Sigmoid colon (tissue), 7 donors: ENCODE data around the gene KCNJ16. TPM values are rescaled to one million over a fixed set of nuclear protein-coding genes. Genes with fewer than 3 reads are reported as not detected.

Experiments
- DNase-seq: peaks from one replicate; pipeline ENCODE4 v3.0.0-alpha.2; 2019
- H3K27ac ChIP-seq, 4 donors: fragments of 200-600 bp; sonication (generic); one replicate each; pipeline ENCODE4 v1.5.1; 2016 to 2019; ENCODE audit warnings: mild to moderate bottlenecking in 1 of 4
- H3K27me3 ChIP-seq, 3 donors: fragments of 200-600 bp; sonication (generic); one replicate each; pipeline ENCODE4 v1.5.1; 2019; ENCODE audit warnings: mild to moderate bottlenecking in 1 of 3
- H3K36me3 ChIP-seq, 4 donors: fragments of 200-600 bp; sonication (generic); one replicate each; pipeline ENCODE4 v1.5.1; 2016 to 2019
- H3K4me1 ChIP-seq, 4 donors: fragments of 200-600 bp; sonication (generic); one replicate each; pipeline ENCODE4 v1.5.1; 2017 to 2019
- H3K4me3 ChIP-seq, 4 donors: fragments of 200-600 bp; sonication (generic); one replicate each; pipeline ENCODE4 v1.5.1; 2017 to 2019; ENCODE audit warnings: mild to moderate bottlenecking in 2 of 4, moderate library complexity in 1 of 4
- H3K9me3 ChIP-seq, 4 donors: fragments of 200-600 bp in 3 of 4; sonication (generic) in 3 of 4; one replicate each; pipeline versions ENCODE4 v1.5.1 to v1.6.1; 2013 to 2019
- EP300 ChIP-seq, 4 donors: sonication (generic); formaldehyde crosslinking; IDR thresholded peaks; one replicate each; pipeline ENCODE4 v1.6.1; 2017; ENCODE audit warnings: antibody characterized with exemption in 4 of 4
- POLR2A ChIP-seq, 2 donors: fragments of 450-650 bp; IDR thresholded peaks; one replicate each; pipeline ENCODE4 v1.6.1; 2016; ENCODE audit warnings: antibody characterized with exemption in 2 of 2, mild to moderate bottlenecking in 2 of 2, moderate library complexity in 2 of 2
- POLR2AphosphoS5 ChIP-seq, 4 donors: sonication (generic); formaldehyde crosslinking; IDR thresholded peaks; one replicate each; pipeline ENCODE4 v1.6.1; 2017; ENCODE audit warnings: antibody characterized with exemption in 4 of 4
- WGBS, 2 donors: extraction: QIAGEN DNeasy Blood & Tissue Kit; methylation state at CpG; one replicate each; pipeline ENCODE4 v1.1.7; 2013; 5-methylcytosine and 5-hydroxymethylcytosine counted together
- intact Hi-C: fragments of 100-400 bp; cut with DNase I; formaldehyde crosslinking; loops from one replicate; pipeline ENCODE4 v1.15.1; 2023
- polyA plus RNA-seq, 3 donors: library from polyadenylated mRNA; stranded (reverse); fragments of 200-250 nt; gene quantifications; one replicate each; pipeline ENCODE4 v1.2.3, GENCODE V29; 2013
- total RNA-seq, 4 donors: library from RNA; depleted of rRNA; stranded (reverse); fragments of >200 nt; gene quantifications; one replicate each; pipeline ENCODE4 v1.1.0, GENCODE V29; 2016
- TF ChIP-seq, protein P1 (sequence below), 4 experiments: fragments of 450-650 bp in 3 of 4; fragments of 200-600 bp in 1 of 4; IDR thresholded peaks; one replicate each; pipeline ENCODE4 v1.5.1; 2016 to 2019; ENCODE audit warnings: antibody characterized with exemption in 4 of 4, mild to moderate bottlenecking in 3 of 4, moderate library complexity in 2 of 4
- donor health status: healthy with polysubstance abuse.
- donor health status: Bipolar disorder and iron deficiency.
- donor health status: healthy.

KCNJ16 gene
- total and polyA plus RNA-seq, 7 donors = 0.07 to 0.28 TPM; not detected in 5

DNA sequence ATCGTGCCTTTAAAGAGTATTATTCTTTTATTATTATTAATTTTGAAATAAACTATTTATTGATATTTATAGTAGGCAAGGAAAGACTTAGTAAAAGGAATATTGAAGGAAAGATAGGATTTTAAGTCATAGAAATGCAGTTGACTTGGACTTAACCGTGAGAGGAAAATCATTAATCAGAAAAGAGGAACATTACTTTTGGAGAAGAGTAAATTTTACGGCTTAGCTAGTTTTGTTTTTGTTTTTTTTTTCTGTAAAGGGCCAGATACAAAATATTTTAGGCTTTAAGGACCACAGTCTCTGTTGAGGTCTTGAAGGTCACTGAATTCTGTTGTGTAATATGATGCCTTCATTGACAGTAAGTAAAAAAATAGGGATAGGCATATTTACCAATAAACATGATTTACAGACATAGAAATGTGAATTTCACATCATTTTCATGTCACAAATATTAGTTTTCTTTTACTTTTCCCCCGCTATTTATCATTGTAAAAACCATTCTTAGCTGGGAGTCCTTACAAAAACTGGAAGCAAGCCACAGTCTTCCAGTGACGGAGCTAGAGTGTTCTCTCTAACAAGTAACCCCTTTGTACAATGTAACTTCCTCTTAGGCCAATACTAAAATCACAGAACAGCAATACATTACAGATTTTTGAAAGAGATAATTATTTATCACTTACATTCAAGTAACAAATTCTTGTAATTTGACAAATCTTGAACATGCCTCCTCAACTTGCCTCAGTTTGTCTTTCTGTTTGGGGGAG, 2.3 kb upstream of the KCNJ16 start:
- H3K27me3 ChIP-seq = no peaks in the 10 kb centered on the region
- no peak for TF ChIP-seq POLR2AphosphoS5 (IDR thresholded peaks at IDR 0.05)
- TF ChIP-seq EP300 (IDR thresholded peaks at IDR 0.05) = no peak
- TF ChIP-seq, protein P1, sequence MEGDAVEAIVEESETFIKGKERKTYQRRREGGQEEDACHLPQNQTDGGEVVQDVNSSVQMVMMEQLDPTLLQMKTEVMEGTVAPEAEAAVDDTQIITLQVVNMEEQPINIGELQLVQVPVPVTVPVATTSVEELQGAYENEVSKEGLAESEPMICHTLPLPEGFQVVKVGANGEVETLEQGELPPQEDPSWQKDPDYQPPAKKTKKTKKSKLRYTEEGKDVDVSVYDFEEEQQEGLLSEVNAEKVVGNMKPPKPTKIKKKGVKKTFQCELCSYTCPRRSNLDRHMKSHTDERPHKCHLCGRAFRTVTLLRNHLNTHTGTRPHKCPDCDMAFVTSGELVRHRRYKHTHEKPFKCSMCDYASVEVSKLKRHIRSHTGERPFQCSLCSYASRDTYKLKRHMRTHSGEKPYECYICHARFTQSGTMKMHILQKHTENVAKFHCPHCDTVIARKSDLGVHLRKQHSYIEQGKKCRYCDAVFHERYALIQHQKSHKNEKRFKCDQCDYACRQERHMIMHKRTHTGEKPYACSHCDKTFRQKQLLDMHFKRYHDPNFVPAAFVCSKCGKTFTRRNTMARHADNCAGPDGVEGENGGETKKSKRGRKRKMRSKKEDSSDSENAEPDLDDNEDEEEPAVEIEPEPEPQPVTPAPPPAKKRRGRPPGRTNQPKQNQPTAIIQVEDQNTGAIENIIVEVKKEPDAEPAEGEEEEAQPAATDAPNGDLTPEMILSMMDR (IDR thresholded peaks at IDR 0.05) = no peak
- TF ChIP-seq POLR2A (IDR thresholded peaks at IDR 0.05) = no peak
- H3K4me3 ChIP-seq = no peak overlapping the region
- 61 to 81% methylated on average over 5 of the region's 5 CpGs for WGBS, 2 donors
- no peak for DNase-seq
- H3K36me3 ChIP-seq = no peaks in the 10 kb centered on the region
- intact Hi-C loops = no loop called here
- H3K9me3 ChIP-seq = no peaks in the 10 kb centered on the region
- H3K27ac ChIP-seq = no peak overlapping the region
- no peaks in the 10 kb centered on the region for H3K4me1 ChIP-seq

DNA sequence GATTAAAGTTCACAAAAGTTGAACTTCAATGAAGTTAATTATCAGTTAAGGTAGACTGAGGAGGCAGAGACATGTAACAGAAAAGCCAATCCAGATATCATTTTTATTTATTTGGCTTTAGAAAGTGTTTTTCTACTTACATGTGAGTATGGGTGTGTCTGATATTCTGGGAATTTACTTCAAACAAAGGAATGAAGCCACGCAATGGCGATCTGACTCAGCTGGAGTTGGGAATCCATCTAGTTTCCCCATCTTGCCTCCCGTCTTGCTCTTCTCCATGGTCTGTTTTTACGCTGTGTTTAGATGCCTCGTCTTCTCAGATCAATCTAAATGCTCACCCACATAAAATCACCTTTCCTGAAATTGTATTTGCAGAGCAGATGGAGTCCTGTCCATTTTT, 1.7 kb upstream of the KCNJ16 start:
- Histone ChIP-seq H3K9me3 (no peaks in the 10 kb centered on the region), H3K4me1 (no peaks in the 10 kb centered on the region), H3K27ac (no peak overlapping the region), H3K27me3 (no peaks in the 10 kb centered on the region), H3K36me3 (no peaks in the 10 kb centered on the region), H3K4me3 (no peak overlapping the region)
- intact Hi-C loops = no loop called here
- TF ChIP-seq EP300 (IDR thresholded peaks at IDR 0.05) = no peak
- TF ChIP-seq POLR2A (IDR thresholded peaks at IDR 0.05) = no peak
- TF ChIP-seq, protein P1 (IDR thresholded peaks at IDR 0.05) = no peak
- no peak for TF ChIP-seq POLR2AphosphoS5 (IDR thresholded peaks at IDR 0.05)
- 90 to 93% methylated on average over 5 of the region's 5 CpGs for WGBS, 2 donors
- no peak for DNase-seq

DNA sequence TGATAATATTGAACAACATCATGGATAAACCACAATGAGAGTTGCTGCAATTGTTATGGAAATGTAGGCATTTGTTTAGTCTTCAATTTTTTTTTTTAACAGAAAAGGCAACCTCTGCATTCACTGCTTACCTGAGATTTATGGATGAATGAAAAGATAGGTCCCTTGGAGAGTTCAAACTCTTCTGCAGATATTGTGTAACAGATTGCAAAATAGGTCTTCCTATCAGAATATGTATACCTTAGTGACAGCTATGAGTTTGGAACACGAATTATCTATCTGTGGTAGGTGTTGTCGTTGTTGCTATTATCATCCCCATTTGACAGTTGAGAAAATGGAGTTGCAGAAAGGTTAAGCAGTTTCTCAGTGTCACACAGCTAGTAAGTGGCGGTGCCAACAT, 1.2 kb upstream of the KCNJ16 start:
- no peaks in the 10 kb centered on the region for H3K27me3 ChIP-seq
- no peak overlapping the region for H3K4me3 ChIP-seq
- no peak overlapping the region for H3K27ac ChIP-seq
- DNase-seq = no peak
- H3K4me1 ChIP-seq = no peaks in the 10 kb centered on the region
- WGBS, 2 donors = 74 to 79% methylated on average over 3 of the region's 3 CpGs
- TF ChIP-seq POLR2A (IDR thresholded peaks at IDR 0.05) (no peak), EP300 (IDR thresholded peaks at IDR 0.05) (no peak), POLR2AphosphoS5 (IDR thresholded peaks at IDR 0.05) (no peak)
- TF ChIP-seq, protein P1 (IDR thresholded peaks at IDR 0.05) = no peak
- no peaks in the 10 kb centered on the region for H3K9me3 ChIP-seq
- H3K36me3 ChIP-seq = no peaks in the 10 kb centered on the region
- intact Hi-C loops = no loop called here

DNA sequence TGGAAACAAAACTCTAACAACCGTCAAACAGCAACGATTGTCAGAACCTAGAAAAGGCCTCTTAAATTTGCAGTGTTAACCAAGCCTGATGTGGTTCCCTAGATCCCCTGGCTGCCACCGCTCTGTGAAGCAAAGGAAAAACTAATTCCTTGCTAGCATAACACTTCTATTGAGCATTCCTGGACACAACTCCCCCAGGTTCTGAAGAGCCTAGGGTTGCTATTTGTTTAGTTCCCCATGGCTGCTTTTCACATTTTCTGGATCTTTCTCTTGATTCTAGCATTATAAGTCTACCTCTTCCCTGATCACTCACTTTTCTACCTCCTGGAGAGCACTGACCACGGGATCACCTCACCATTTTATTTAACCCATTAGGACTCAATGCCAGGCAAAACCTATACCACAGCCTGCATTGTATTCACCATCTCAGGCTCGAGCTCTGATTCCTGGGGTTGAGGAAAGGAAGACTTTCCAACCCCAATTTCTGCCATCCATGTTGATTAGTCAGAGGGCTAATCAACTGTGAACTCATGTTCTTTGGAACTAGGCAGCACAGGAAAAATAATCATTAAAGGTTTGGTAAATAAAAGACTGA, 692 bp upstream of the KCNJ16 start:
- Histone ChIP-seq H3K36me3 (no peaks in the 10 kb centered on the region), H3K27me3 (no peaks in the 10 kb centered on the region), H3K9me3 (no peaks in the 10 kb centered on the region), H3K4me3 (no peak overlapping the region), H3K4me1 (no peaks in the 10 kb centered on the region), H3K27ac (no peak overlapping the region)
- intact Hi-C loops = no loop called here
- 71% methylated on average over 5 of the region's 5 CpGs for WGBS, 2 donors
- DNase-seq = no peak
- TF ChIP-seq, protein P1 (IDR thresholded peaks at IDR 0.05) = no peak
- TF ChIP-seq POLR2AphosphoS5 (IDR thresholded peaks at IDR 0.05) (no peak), POLR2A (IDR thresholded peaks at IDR 0.05) (no peak), EP300 (IDR thresholded peaks at IDR 0.05) (no peak)
